Measurements from ENCODE around the gene FBXW5.

The FBXW5 gene

DNA sequence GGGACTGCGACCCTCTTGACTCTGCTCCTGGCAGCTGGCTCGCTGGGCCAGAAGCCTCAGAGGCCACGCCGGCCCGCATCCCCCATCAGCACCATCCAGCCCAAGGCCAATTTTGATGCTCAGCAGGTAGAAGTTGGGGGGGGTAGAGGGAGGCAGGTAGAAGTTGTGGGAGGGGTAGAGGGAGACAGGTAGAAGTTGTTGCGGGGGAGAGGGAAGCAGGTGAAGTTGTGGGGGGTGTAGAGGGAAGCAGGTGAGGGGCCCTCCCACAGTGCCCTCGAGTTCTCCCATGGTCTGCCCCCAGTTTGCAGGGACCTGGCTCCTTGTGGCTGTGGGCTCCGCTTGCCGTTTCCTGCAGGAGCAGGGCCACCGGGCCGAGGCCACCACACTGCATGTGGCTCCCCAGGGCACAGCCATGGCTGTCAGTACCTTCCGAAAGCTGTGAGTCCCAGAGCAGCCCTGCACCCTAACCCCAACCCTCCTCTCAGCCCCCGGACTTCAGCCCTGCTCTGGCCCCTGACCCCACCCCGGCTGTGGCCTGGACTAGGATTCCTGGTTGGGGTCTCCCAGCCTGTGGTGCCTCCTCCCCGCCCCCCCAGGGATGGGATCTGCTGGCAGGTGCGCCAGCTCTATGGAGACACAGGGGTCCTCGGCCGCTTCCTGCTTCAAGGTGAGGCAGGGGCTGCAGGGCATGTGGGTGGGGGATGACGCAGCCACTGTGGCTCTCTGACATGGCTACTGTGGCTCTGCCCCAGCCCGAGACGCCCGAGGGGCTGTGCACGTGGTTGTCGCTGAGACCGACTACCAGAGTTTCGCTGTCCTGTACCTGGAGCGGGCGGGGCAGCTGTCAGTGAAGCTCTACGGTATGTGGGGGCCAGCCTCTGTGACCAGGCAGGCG, 1.0 kb upstream of the FBXW5 start:
- no peaks in the 10 kb centered on the region for H3K27me3 ChIP-seq (ENCODE audit: insufficient read depth, low read length)
- H3K4me3 ChIP-seq (ENCODE audit: low read length): no peak overlapping the region
- no peaks in the 10 kb centered on the region for H3K9me3 ChIP-seq (ENCODE audit: insufficient read depth, low read depth, low read length)
- WGBS: 87% methylated on average over 30 of the region's 30 CpGs
- peaks cover 4% of the 10 kb centered on the region for H3K4me1 ChIP-seq (ENCODE audit: insufficient read depth, low read length)
- H3K36me3 ChIP-seq (ENCODE audit: insufficient read depth, low read length): peaks cover 24% of the 10 kb centered on the region
- no peak overlapping the region for H3K27ac ChIP-seq (ENCODE audit: low read depth, low read length)
- no peak overlapping the region for H3K9ac ChIP-seq (ENCODE audit: low read depth, low read length)

DNA sequence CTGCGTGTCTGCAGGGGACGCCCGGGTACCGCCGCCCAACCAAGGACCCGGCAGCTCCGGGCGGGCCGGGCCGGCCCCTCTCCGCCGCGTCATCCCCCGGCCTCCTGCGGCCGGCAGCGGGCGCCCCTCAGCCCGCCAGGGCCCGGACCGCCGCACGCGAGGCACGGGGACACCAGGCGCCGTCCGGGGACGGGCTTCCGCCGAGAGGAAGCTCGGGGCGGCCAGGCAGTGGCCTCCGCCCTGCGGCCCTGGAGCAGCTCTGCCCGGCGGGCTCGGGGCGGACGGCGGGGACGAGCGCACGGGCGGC, 373 bp downstream of the FBXW5 start:
- Histone ChIP-seq H3K9me3 (ENCODE audit: insufficient read depth, low read depth, low read length) (no peaks in the 10 kb centered on the region), H3K27ac (ENCODE audit: low read depth, low read length) (peak overlapping the region; percentile 68; the same call in 1 of the 2 replicates), H3K27me3 (ENCODE audit: insufficient read depth, low read length) (no peaks in the 10 kb centered on the region), H3K36me3 (ENCODE audit: insufficient read depth, low read length) (peaks cover 37% of the 10 kb centered on the region), H3K9ac (ENCODE audit: low read depth, low read length) (peak overlapping the region; percentile 86), H3K4me3 (ENCODE audit: low read length) (peak overlapping the region; percentile 93), H3K4me1 (ENCODE audit: insufficient read depth, low read length) (no peaks in the 10 kb centered on the region; the same call in 1 of the 2 replicates)
- WGBS: under 1% methylated on average over 45 of the region's 45 CpGs

DNA sequence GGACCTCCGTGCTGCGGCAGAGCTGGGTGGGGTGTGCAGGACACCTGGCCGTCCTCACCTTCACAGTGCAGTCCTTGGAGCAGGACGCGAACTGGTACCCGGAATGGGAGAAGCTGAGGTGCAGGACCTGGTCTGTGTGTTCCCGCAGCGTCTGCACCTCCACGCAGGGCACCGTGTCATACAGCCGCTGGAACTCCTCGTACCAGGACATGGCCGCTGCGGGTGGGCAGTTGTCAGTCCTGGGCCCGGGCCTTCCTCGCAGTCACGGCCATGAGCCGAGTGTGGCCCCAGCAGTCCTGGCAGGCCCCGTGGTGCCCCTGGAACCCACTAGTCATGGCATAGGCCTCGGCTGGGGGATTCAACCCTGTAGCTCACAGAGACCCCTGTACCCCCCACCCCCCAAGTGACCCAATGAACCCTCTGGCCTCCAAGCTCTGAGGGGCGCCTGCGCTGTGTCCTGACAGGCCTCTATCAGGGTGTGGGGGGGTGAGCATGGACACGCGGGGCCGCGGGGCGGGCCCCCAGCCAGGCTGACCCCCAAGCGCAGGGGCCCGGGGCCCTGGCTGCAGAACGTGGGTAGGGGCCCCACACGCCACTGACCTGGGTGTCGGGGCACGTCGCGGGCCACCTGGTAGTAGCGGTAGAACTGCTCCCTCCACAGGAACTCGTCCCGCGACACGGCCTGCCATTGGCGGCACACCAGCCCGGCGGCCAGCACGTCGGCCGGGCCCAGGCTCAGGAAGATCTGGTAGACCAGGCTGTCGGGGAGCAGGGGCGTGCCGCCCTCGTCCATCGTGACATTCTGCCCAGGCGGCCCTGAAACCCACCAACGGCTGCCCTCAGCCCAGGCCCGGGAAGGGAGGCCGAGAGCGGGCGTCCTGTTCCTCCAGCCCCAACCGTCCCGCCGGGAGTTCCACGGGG, 987 bp downstream of the FBXW5 start:
- Histone ChIP-seq H3K4me3 (ENCODE audit: low read length) (peak overlapping the region; percentile 93), H3K27ac (ENCODE audit: low read depth, low read length) (peak overlapping the region; percentile 41; the same call in 1 of the 2 replicates), H3K9me3 (ENCODE audit: insufficient read depth, low read depth, low read length) (no peaks in the 10 kb centered on the region), H3K4me1 (ENCODE audit: insufficient read depth, low read length) (no peaks in the 10 kb centered on the region; the same call in 1 of the 2 replicates), H3K9ac (ENCODE audit: low read depth, low read length) (peak overlapping the region; percentile 86), H3K36me3 (ENCODE audit: insufficient read depth, low read length) (peaks cover 40% of the 10 kb centered on the region), H3K27me3 (ENCODE audit: insufficient read depth, low read length) (no peaks in the 10 kb centered on the region)
- WGBS: 30% methylated on average over 61 of the region's 61 CpGs

DNA sequence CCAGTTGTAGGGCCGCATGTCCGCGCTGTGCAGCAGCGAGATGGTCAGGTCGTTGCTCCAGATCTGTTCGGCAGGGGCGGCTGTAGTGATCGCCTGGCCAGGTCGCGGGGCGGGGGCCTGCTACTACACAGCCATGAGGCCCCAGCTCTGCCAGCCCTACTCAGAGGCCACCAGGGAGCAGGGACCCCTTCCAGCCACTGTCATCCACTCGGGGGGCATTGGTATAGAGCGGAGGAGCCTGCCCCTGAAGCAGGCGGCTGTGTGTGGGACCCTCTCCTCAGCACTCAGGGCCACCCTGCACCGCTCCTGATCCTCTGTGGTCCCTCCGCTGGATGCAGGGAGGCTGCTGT, 1.7 kb downstream of the FBXW5 start:
- WGBS: 97% methylated on average over 16 of the region's 16 CpGs
- Histone ChIP-seq H3K9me3 (ENCODE audit: insufficient read depth, low read depth, low read length) (no peaks in the 10 kb centered on the region), H3K27ac (ENCODE audit: low read depth, low read length) (no peak overlapping the region), H3K27me3 (ENCODE audit: insufficient read depth, low read length) (no peaks in the 10 kb centered on the region), H3K4me1 (ENCODE audit: insufficient read depth, low read length) (no peaks in the 10 kb centered on the region; the same call in 1 of the 2 replicates), H3K9ac (ENCODE audit: low read depth, low read length) (no peak overlapping the region), H3K4me3 (ENCODE audit: low read length) (no peak overlapping the region), H3K36me3 (ENCODE audit: insufficient read depth, low read length) (peaks cover 40% of the 10 kb centered on the region)

DNA sequence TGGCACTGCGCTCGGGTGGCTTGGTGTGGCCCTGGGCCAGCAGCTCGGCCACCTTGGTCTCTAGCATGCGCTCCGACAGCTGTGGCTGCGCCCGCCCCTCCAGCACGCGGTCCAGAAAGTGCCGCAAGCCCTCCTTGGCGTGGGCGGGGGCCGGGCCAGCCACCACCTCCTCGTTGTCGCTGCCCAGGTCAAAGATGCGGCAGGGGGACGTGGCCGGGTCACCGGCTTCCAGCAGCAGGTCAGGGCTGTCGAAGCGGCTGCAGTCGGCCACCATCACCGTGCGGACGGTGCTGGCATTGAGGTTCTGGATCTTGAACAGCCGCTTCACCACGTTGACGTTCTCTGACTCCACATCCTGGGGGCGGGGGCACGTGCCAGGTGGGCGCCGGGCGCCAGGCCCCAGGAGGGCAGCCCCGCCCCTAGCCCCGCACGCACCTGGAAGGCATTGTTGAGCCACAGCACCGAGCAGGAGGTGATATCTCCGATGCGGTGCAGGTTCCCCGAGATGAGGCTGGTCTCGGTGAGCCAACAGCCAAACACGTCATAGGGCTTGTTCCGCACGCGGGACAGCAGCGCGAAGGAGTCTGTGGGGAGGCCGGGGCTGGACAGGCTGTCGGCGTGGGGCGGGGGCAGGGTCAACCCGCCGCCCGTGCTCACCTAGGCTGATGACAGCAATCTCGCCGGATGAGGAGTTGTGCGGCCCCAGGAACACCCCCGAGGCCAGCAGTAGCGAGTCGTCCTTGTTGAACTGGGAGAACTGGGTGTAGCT, 2.2 kb downstream of the FBXW5 start:
- Histone ChIP-seq H3K4me1 (ENCODE audit: insufficient read depth, low read length) (no peaks in the 10 kb centered on the region), H3K9ac (ENCODE audit: low read depth, low read length) (no peak overlapping the region), H3K9me3 (ENCODE audit: insufficient read depth, low read depth, low read length) (no peaks in the 10 kb centered on the region), H3K36me3 (ENCODE audit: insufficient read depth, low read length) (peaks cover 40% of the 10 kb centered on the region), H3K27ac (ENCODE audit: low read depth, low read length) (no peak overlapping the region), H3K4me3 (ENCODE audit: low read length) (no peak overlapping the region), H3K27me3 (ENCODE audit: insufficient read depth, low read length) (no peaks in the 10 kb centered on the region)
- WGBS: 95% methylated on average over 60 of the region's 60 CpGs

DNA sequence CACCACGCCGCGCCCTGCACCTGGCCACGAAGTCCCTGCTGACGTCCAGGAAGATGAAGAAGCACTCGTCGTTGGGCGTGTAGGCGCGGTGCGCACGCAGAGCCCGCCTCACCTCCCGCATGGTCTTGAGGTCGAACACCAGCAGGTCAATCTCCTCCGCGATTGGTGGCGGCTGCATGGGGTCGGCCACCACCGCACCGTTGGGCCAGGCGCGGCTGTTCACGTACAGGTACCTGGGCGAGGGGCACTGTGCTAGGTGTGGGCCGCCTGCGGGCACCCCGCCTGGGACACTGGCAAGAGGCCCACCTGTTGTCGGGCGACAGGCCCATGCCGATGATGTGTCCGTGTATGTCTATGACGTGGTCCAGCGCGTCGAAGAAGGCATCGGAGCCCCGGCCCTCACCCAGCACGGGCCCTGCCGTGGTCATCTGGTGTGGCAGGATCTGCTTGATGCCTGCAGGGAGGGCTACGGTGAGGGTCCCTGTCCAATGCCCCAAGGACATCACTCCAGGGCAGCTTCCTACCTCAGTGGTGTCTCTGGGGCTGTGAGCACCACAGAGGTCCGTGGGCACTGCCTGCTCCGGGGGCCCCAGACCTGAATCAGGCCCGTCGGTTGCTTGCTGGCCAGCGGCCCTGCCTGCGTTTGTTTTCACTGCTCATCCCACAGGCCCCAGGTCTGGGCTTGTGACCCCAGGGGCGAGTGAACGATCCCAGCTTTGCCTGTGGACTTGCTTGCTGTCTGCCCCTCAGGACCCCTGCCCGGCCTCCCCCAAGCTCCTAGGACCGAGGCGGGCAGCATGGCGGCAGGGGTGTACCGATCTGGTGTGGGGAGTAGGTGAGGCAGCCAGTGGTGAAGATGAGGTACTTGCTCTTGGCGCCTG, 3.1 kb downstream of the FBXW5 start:
- H3K4me3 ChIP-seq (ENCODE audit: low read length): no peak overlapping the region
- peaks cover 40% of the 10 kb centered on the region for H3K36me3 ChIP-seq (ENCODE audit: insufficient read depth, low read length)
- 96% methylated on average over 55 of the region's 55 CpGs for WGBS
- H3K4me1 ChIP-seq (ENCODE audit: insufficient read depth, low read length): no peaks in the 10 kb centered on the region
- no peaks in the 10 kb centered on the region for H3K27me3 ChIP-seq (ENCODE audit: insufficient read depth, low read length)
- H3K9ac ChIP-seq (ENCODE audit: low read depth, low read length): no peak overlapping the region
- no peak overlapping the region for H3K27ac ChIP-seq (ENCODE audit: low read depth, low read length)
- no peaks in the 10 kb centered on the region for H3K9me3 ChIP-seq (ENCODE audit: insufficient read depth, low read depth, low read length)

DNA sequence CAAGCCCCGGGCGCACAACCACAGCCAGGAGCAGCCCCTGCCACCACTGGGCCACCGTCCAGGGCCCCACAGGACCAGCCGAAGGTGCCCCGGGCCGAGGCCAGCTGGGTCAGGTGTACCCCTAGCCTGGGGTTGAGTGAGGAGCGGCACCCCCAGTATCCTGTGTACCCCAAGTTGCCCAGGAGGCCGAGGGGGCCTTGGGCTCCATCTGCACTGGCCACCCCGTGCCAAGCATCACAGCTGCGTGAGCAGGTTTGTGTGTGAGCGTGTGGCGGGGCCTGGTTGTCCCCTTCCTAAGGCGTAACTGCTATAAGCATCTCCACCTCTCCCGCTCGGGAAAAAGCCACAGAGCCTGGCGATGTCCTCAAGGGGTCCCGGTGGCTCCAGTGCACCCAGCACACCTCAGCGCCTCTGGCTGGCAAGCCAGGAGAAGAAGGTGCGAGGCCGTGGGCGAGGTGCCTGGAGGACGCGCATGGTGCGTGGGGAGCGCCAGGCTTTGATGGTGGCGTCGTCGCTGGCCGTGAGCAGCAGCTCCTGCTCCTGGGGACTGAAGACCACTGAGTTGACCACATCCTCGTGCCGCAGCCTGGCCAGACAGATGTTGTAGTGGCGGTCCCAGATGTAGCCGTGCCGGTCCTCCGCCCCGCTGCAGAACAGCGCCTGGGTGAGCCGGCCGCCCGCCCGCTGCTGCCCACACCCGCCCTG, 3.9 kb downstream of the FBXW5 start:
- no peaks in the 10 kb centered on the region for H3K27me3 ChIP-seq (ENCODE audit: insufficient read depth, low read length)
- WGBS: 96% methylated on average over 42 of the region's 42 CpGs
- H3K36me3 ChIP-seq (ENCODE audit: insufficient read depth, low read length): peaks cover 40% of the 10 kb centered on the region
- no peaks in the 10 kb centered on the region for H3K9me3 ChIP-seq (ENCODE audit: insufficient read depth, low read depth, low read length)
- no peak overlapping the region for H3K27ac ChIP-seq (ENCODE audit: low read depth, low read length)
- no peak overlapping the region for H3K9ac ChIP-seq (ENCODE audit: low read depth, low read length)
- H3K4me3 ChIP-seq (ENCODE audit: low read length): no peak overlapping the region
- H3K4me1 ChIP-seq (ENCODE audit: insufficient read depth, low read length): no peaks in the 10 kb centered on the region

DNA sequence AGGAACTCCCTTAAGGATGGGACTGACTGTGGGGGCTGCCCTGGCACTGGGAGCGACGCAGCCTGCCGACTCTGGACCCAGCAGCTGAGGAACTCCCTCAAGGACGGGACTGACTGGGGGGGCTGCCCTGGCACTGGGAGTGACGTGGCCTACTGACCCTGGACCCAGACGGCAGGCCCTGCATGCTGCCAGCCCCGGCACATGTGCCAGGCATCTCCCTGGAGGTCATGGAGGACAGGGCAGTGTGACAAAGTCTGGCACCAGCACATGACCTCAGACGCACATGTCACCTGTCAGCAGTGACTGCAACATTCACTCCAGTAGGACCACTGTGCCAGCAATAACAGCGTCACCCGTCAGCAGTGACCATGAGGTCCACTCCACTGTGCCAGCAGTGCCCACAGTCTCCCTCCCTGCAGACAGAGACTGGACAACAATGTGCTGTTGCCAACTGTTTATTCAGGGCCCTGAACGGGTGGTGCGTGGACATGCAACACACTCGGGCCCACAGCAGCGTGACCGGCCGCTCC, 4.5 kb downstream of the FBXW5 start:
- Histone ChIP-seq H3K27me3 (ENCODE audit: insufficient read depth, low read length) (no peaks in the 10 kb centered on the region), H3K27ac (ENCODE audit: low read depth, low read length) (no peak overlapping the region), H3K9me3 (ENCODE audit: insufficient read depth, low read depth, low read length) (no peaks in the 10 kb centered on the region), H3K4me1 (ENCODE audit: insufficient read depth, low read length) (no peaks in the 10 kb centered on the region), H3K36me3 (ENCODE audit: insufficient read depth, low read length) (peaks cover 40% of the 10 kb centered on the region), H3K9ac (ENCODE audit: low read depth, low read length) (no peak overlapping the region), H3K4me3 (ENCODE audit: low read length) (no peak overlapping the region)
- WGBS: 96% methylated on average over 16 of the region's 16 CpGs

DNA sequence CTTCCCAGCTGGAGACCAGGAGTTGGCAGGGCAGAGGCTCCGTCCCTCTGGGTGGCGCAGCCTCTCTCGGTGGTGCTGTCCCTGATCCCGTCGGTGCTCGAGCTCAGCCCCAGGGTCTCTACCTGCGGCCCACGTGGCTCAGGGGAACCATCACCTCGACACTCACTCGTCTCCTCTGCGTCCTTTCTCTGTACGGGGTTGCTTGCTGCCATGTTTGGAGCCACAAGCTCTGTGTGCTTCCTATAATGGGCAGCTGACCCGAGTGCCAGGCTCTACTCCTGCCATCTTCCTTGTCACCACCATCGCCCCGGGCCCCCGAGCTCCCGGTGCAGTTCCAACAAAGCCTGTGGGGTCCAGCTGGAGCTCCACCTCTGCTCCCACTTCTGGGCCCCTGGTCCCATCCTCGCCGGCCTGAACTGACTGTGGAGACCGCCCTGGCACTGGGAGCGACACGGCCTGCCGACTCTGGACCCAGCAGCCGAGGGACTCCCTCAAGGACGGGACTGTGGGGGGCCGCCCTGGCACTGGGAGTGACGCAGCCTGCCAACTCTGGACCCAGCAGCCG, 5.0 kb downstream of the FBXW5 start:
- Histone ChIP-seq H3K4me1 (ENCODE audit: insufficient read depth, low read length) (no peaks in the 10 kb centered on the region), H3K9me3 (ENCODE audit: insufficient read depth, low read depth, low read length) (no peaks in the 10 kb centered on the region), H3K4me3 (ENCODE audit: low read length) (no peak overlapping the region), H3K27me3 (ENCODE audit: insufficient read depth, low read length) (no peaks in the 10 kb centered on the region), H3K9ac (ENCODE audit: low read depth, low read length) (no peak overlapping the region), H3K36me3 (ENCODE audit: insufficient read depth, low read length) (peaks cover 40% of the 10 kb centered on the region), H3K27ac (ENCODE audit: low read depth, low read length) (no peak overlapping the region)
- WGBS: 95% methylated on average over 28 of the region's 28 CpGs
